Heart left ventricle (tissue), 16 donors: ENCODE results near the gene RAB12. TPM values are rescaled to one million over a fixed set of nuclear protein-coding genes. Genes with fewer than 3 reads are reported as not detected.

Source experiments
- ATAC-seq, 4 donors: fragments of 200-7000 bp; cut with Tn5 transposase; one replicate each; pipeline ENCODE4 v1.9.1; 2020 to 2022; ENCODE audit warnings: moderate library complexity in 4 of 4, mild to moderate bottlenecking in 3 of 4, moderate number of reproducible peaks in 1 of 4
- DNase-seq, 5 donors: peaks; one replicate each; pipeline ENCODE4 v3.0.0-alpha.2; 2020
- H3K27ac ChIP-seq, 12 donors: fragments of 200-600 bp; sonication (generic) in 4 of 12; one replicate each; pipeline versions ENCODE4 v1.5.0 to v1.8.0; 2016 to 2022; ENCODE audit warnings: mild to moderate bottlenecking in 2 of 12
- H3K27me3 ChIP-seq, 9 donors: fragments of 200-600 bp; sonication (generic) in 2 of 9; one replicate each; pipeline versions ENCODE4 v1.5.1 to v1.8.0; 2016 to 2022; ENCODE audit warnings: mild to moderate bottlenecking in 3 of 9
- H3K36me3 ChIP-seq, 9 donors: fragments of 200-600 bp; sonication (generic) in 2 of 9; one replicate each; pipeline versions ENCODE4 v1.5.0 to v1.8.0; 2018 to 2022; ENCODE audit warnings: mild to moderate bottlenecking in 2 of 9
- H3K4me1 ChIP-seq, 12 donors: fragments of 200-600 bp; sonication (generic) in 4 of 12; one replicate each; pipeline versions ENCODE4 v1.5.0 to v1.8.0; 2016 to 2022; ENCODE audit warnings: mild to moderate bottlenecking in 3 of 12
- H3K4me3 ChIP-seq, 12 donors: fragments of 200-600 bp; sonication (generic) in 4 of 12; one replicate each; pipeline versions ENCODE4 v1.5.0 to v1.8.0; 2017 to 2022; ENCODE audit warnings: mild to moderate bottlenecking in 9 of 12, moderate library complexity in 4 of 12
- H3K9me3 ChIP-seq, 12 donors: fragments of 200-600 bp; sonication (generic) in 4 of 12; one replicate each; pipeline versions ENCODE4 v1.5.0 to v1.8.0; 2016 to 2022; ENCODE audit warnings: mild to moderate bottlenecking in 1 of 12
- POLR2A ChIP-seq, 2 donors: fragments of 450-650 bp; IDR thresholded peaks; one replicate each; pipeline ENCODE4 v1.6.1; 2017; ENCODE audit warnings: antibody characterized with exemption in 2 of 2, mild to moderate bottlenecking in 2 of 2, moderate library complexity in 2 of 2
- WGBS, 4 donors: extraction: QIAGEN DNeasy Blood & Tissue Kit in 2 of 4; methylation state at CpG; one replicate each; pipeline versions ENCODE4 v1.1.5 to v1.1.7; 2013 to 2018; 5-methylcytosine and 5-hydroxymethylcytosine counted together
- intact Hi-C, 10 donors: fragments of 100-400 bp; cut with DNase I; formaldehyde crosslinking; loops; one replicate each; pipeline versions ENCODE4 v1.11.1 to v1.14.2; 2022
- polyA plus RNA-seq, 2 donors: library from polyadenylated mRNA; stranded (reverse); fragments of 200-250 nt; gene quantifications; one replicate each; pipeline ENCODE4 v1.2.3, GENCODE V29; 2013
- total RNA-seq, 9 donors: library from RNA; depleted of rRNA in 2 of 9; stranded (reverse); fragments of >200 nt in 2 of 9; fragmentation: NEBNext Ultra II Directional in 3 of 9; extraction: Animal tissue kit (Norgen Biotek cat#: 25700) in 3 of 9; gene quantifications; one replicate each; pipeline versions ENCODE4 v1.1.0 to v1.2.4, GENCODE V29; 2016 to 2023
- TF ChIP-seq, protein P1 (sequence below), 12 donors: fragments of 200-600 bp; sonication (generic) in 4 of 12; IDR thresholded peaks; one replicate each; pipeline versions ENCODE4 v1.5.0 to v1.8.0; 2018 to 2022; ENCODE audit warnings: antibody characterized with exemption in 12 of 12, mild to moderate bottlenecking in 5 of 12
- donor health status: ischemic (EF 13 %, LVEDD 7.1; RV severe dilation, severe dysfunction).
- donor health status: healthy with polysubstance abuse.
- donor health status: DM: no; HTN: yes; CAD: no.
- donor health status: DM: no; HTN: no; CAD: no.
- donor health status: ischemic (EF 25% LVEDD 6.9; RV normal size, moderate dysfunction).
- donor health status: ischemic (EF 25% LVEDD 5.7; RV mildly dilated, moderate dysfunction).
- donor health status: healthy.
- donor health status: DM: yes; HTN: yes; CAD: no.
- donor health status: ischemic (EF 35%, LVEDD 5.7; RV mildly dilated, moderate dysfunction).
- donor health status: nonischemic (EF 11% LVEDD 7.7; RV severe dilation, severe dysfunction).
- donor health status: DM: yes; HTN: yes; CAD: no.
- donor health status: PGD.
- donor health status: ischemic (EF 29% LVEDD 5.4; RV normal size, mild dysfunction).
- donor health status: nonischemic (EF 23%, LVEDD 6.1; RV moderate dilation, normal function).

The RAB12 gene
- total and polyA plus RNA-seq, 11 donors: 51.5 to 123 (median 82.3) TPM

DNA sequence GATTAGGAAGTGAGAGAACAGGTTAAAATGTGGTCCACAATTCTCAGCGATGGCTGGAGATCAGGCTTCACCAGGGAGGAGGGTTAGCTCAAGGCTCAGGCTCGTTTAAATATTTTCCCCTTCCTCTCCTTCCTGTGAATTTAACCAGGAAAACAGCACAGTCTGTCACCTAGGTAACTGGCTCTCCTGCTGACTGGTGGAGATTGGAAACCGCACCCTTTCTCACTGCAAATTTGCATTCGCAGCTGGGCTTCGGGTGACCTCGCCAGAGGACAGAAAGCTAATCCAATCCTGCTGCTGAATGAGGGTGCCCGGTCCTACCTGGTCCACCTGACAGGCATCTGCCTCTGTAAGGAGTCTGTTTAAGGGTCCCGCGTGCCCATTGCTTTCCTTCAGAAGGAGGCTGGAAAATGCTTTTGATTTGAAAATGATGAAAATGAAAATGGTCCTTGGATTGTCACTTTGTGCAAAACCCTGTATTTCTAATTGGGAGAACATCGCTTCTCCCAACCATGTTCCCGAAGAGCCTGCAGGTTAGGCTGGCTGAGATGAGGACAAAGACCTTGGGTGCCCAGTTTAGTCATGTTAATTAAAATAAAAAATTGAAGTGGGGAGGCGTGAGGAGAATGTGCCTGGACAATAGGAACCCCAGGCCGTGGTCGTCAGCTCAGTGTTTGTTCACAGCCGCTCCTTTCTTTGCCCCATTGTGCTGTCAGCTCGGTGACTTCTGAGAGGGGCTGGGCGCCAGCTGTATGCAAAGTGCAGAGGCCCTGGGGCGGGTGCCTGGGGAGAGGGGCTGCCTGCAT lies 52.7 kb downstream of the RAB12 start:
- no peak for ATAC-seq
- DNase-seq: no peak
- Histone ChIP-seq H3K4me3 (no peak overlapping the region), H3K27me3 (peaks cover 0 to 9% (median 3%) of the 10 kb centered on the region in 9 donors), H3K9me3 (no peaks in the 10 kb centered on the region), H3K4me1 (peaks cover 0 to 7% (median 0%) of the 10 kb centered on the region in 12 donors), H3K27ac (no peak overlapping the region), H3K36me3 (no peaks in the 10 kb centered on the region)
- TF ChIP-seq, protein P1, sequence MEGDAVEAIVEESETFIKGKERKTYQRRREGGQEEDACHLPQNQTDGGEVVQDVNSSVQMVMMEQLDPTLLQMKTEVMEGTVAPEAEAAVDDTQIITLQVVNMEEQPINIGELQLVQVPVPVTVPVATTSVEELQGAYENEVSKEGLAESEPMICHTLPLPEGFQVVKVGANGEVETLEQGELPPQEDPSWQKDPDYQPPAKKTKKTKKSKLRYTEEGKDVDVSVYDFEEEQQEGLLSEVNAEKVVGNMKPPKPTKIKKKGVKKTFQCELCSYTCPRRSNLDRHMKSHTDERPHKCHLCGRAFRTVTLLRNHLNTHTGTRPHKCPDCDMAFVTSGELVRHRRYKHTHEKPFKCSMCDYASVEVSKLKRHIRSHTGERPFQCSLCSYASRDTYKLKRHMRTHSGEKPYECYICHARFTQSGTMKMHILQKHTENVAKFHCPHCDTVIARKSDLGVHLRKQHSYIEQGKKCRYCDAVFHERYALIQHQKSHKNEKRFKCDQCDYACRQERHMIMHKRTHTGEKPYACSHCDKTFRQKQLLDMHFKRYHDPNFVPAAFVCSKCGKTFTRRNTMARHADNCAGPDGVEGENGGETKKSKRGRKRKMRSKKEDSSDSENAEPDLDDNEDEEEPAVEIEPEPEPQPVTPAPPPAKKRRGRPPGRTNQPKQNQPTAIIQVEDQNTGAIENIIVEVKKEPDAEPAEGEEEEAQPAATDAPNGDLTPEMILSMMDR (IDR thresholded peaks at IDR 0.05): no peak
- TF ChIP-seq POLR2A (IDR thresholded peaks at IDR 0.05): no peak
- whole genome bisulfite sequencing, 4 donors: 50 to 60% (median 55%) methylated on average over 18 of the region's 18 CpGs
- intact Hi-C loops: no loop called here

- ATAC-seq (no peak), DNase-seq (no peak)
- no peaks in the 10 kb centered on the region for H3K36me3 ChIP-seq
- TF ChIP-seq, protein P1 (IDR thresholded peaks at IDR 0.05): no peak
- no peak for TF ChIP-seq POLR2A (IDR thresholded peaks at IDR 0.05)
- no peaks in the 10 kb centered on the region for H3K9me3 ChIP-seq
- no peak overlapping the region for H3K27ac ChIP-seq
- peaks cover 0 to 7% (median 0%) of the 10 kb centered on the region in 12 donors for H3K4me1 ChIP-seq
- peaks cover 0 to 9% (median 3%) of the 10 kb centered on the region in 9 donors for H3K27me3 ChIP-seq
- WGBS, 4 donors: 84 to 90% (median 87%) methylated on average over 13 to 20 of the region's 20 CpGs
- H3K4me3 ChIP-seq: no peak overlapping the region
- intact Hi-C loops: no loop called here
Measured at GRCh38 chr18:8662560-8663255, 53.5 kb downstream of the RAB12 start.

DNA sequence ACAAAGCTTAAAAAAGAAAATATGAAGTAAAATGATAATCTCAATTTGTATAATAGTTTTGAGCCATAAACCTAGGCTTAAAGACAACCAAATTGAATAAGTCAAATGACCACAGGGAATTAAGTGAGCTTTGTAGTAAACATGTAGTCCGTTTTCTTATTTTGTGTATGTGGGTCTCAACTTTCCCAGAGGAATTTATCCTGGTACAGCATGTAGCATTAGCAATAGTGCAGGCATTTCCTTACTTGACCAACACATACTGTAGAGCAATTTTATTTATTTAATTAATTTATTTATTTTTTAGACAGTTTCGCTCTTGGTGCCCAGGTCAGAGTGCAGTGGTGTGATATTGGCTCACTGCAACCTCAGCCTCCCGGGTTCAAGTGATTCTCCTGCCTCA lies 58.6 kb downstream of the RAB12 start:
- H3K9me3 ChIP-seq: no peaks in the 10 kb centered on the region
- no peak for TF ChIP-seq POLR2A (IDR thresholded peaks at IDR 0.05)
- TF ChIP-seq, protein P1 (IDR thresholded peaks at IDR 0.05): no peak
- no peak overlapping the region for H3K4me3 ChIP-seq
- no peaks in the 10 kb centered on the region for H3K4me1 ChIP-seq
- intact Hi-C loops: no loop called here
- DNase-seq: no peak
- peaks cover 0 to 8% (median 0%) of the 10 kb centered on the region in 9 donors for H3K27me3 ChIP-seq
- 88 to 93% (median 91%) methylated on average over 3 of the region's 3 CpGs for WGBS, 4 donors
- no peak for ATAC-seq
- H3K36me3 ChIP-seq: no peaks in the 10 kb centered on the region
- H3K27ac ChIP-seq: no peak overlapping the region

DNA sequence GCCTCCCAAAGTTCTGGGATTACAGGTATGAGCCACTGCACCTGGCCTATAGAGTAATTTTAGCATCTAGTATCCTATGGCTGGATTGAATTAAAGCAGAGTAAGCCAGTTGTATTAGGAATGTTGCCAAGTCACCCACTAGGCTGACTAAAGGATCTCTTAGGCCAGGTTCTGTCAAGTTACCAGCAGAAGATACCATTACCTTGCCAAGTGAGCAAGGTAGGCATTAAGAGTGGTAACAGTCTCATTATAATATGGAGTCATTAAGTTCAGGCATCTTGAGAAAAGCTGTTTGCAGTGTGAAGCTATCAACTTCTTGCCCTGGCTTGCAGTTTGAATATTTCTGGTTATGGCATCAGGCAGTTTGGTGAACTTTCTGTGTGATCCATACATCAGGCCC lies 59.1 kb downstream of the RAB12 start:
- TF ChIP-seq, protein P1 (IDR thresholded peaks at IDR 0.05): no peak
- no peak for TF ChIP-seq POLR2A (IDR thresholded peaks at IDR 0.05)
- no peak overlapping the region for H3K4me3 ChIP-seq
- H3K27ac ChIP-seq: no peak overlapping the region
- no peaks in the 10 kb centered on the region for H3K36me3 ChIP-seq
- no peaks in the 10 kb centered on the region for H3K4me1 ChIP-seq
- peaks cover 0 to 6% (median 0%) of the 10 kb centered on the region in 9 donors for H3K27me3 ChIP-seq
- no peak for DNase-seq
- intact Hi-C loops: no loop called here
- no peaks in the 10 kb centered on the region for H3K9me3 ChIP-seq
- ATAC-seq: no peak
